Right lobe of liver (tissue), 6 donors: ENCODE results near the gene TGFB2. TPM values are rescaled to one million over a fixed set of nuclear protein-coding genes. Genes with fewer than 3 reads are reported as not detected.

Experiments used
- ATAC-seq, 4 donors: fragments of 200-7000 bp; cut with Tn5 transposase; one replicate each; pipeline ENCODE4 v1.9.1; 2020; ENCODE audit warnings: mild to moderate bottlenecking in 4 of 4, moderate library complexity in 4 of 4
- DNase-seq, 3 donors: peaks; one replicate each; pipeline ENCODE4 v3.0.0-alpha.2; 2020
- H3K27ac ChIP-seq, 3 donors: fragments of 200-600 bp; one replicate each; pipeline ENCODE4 v1.8.0; 2022
- H3K27me3 ChIP-seq, 2 donors: fragments of 200-600 bp; one replicate each; pipeline ENCODE4 v1.8.0; 2022
- H3K36me3 ChIP-seq, 4 donors: fragments of 200-600 bp; sonication (generic) in 1 of 4; one replicate each; pipeline versions ENCODE4 v1.5.1 to v1.8.0; 2017 to 2022; ENCODE audit warnings: control low read depth in 1 of 4
- H3K4me1 ChIP-seq, 4 donors: fragments of 200-600 bp; sonication (generic) in 1 of 4; one replicate each; pipeline versions ENCODE4 v1.5.1 to v1.8.0; 2017 to 2022; ENCODE audit warnings: control low read depth in 1 of 4
- H3K4me3 ChIP-seq, 3 donors: fragments of 200-600 bp; one replicate each; pipeline ENCODE4 v1.8.0; 2022
- H3K9me3 ChIP-seq, 4 donors: fragments of 200-600 bp; sonication (generic) in 1 of 4; one replicate each; pipeline versions ENCODE4 v1.5.1 to v1.8.0; 2017 to 2022; ENCODE audit warnings: control low read depth in 1 of 4
- POLR2A ChIP-seq: fragments of 450-650 bp; IDR thresholded peaks from one replicate; pipeline ENCODE4 v1.6.1; 2017; ENCODE audit warnings: antibody characterized with exemption, mild to moderate bottlenecking
- WGBS: methylation state at CpG from one replicate; pipeline ENCODE4 v1.1.6; 2018; ENCODE audit warnings: low coverage, low lambda C conversion rate; ENCODE audit not compliant: insufficient coverage; ENCODE audit errors: missing lambda C conversion rate; 5-methylcytosine and 5-hydroxymethylcytosine counted together
- intact Hi-C, 2 donors: fragments of 100-400 bp; cut with DNase I; formaldehyde crosslinking; loops; one replicate each; pipeline versions ENCODE4 v1.11.2 to v1.14.1; 2022
- total RNA-seq, 6 experiments: library from RNA; depleted of rRNA in 2 of 6; stranded (reverse); fragments of >200 nt in 2 of 6; fragmentation: NEBNext Ultra II Directional in 3 of 6; extraction: Animal tissue kit (Norgen Biotek cat#: 25700) in 3 of 6; gene quantifications; one replicate each; pipeline versions ENCODE4 v1.1.0 to v1.2.4, GENCODE V29; 2016 to 2023
- TF ChIP-seq, protein P1 (sequence below), 4 donors: fragments of 200-600 bp in 3 of 4; fragments of 450-650 bp in 1 of 4; IDR thresholded peaks; one replicate each; pipeline versions ENCODE4 v1.5.1 to v1.8.0; 2016 to 2022; ENCODE audit warnings: antibody characterized with exemption in 4 of 4, mild to moderate bottlenecking in 2 of 4
- donor health status: DM: no; HTN: yes; CAD: no.
- donor health status: DM: no; HTN: no; CAD: no.
- donor health status: DM: no; HTN: no; CAD: no.
- donor health status: DM: no; HTN: yes; CAD: no.
- donor health status: DM: no; HTN: yes; CAD: no.

TGFB2 gene
- total RNA-seq, 6 experiments from 2014 or later, result 0.18 to 2.8 (median 0.34) TPM

DNA sequence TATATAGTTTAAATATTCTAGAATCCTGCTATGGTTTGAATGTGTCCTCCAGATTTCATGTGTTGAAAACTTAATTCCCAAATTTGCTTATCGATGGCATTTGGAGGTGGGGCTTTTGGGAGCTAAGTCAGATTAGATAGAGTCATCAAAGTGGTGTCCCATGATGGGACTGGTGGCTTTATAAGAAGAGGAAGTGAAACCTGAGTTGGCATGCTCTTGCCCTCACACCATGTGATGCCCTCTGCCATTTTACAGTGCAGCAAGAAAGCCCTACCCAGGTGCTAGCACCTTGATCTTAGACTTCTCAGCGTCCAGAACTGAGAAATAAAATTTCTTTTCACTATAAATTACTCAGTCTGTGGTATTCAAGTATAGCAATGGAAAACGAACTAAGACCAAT lies 111.3 kb downstream of the TGFB2 start:
- H3K9me3 ChIP-seq, result no peaks in the 10 kb centered on the region
- 54% methylated on average over 3 of the region's 3 CpGs for WGBS
- H3K4me3 ChIP-seq, result no peak overlapping the region
- intact Hi-C loops, result no loop called here
- TF ChIP-seq, protein P1, sequence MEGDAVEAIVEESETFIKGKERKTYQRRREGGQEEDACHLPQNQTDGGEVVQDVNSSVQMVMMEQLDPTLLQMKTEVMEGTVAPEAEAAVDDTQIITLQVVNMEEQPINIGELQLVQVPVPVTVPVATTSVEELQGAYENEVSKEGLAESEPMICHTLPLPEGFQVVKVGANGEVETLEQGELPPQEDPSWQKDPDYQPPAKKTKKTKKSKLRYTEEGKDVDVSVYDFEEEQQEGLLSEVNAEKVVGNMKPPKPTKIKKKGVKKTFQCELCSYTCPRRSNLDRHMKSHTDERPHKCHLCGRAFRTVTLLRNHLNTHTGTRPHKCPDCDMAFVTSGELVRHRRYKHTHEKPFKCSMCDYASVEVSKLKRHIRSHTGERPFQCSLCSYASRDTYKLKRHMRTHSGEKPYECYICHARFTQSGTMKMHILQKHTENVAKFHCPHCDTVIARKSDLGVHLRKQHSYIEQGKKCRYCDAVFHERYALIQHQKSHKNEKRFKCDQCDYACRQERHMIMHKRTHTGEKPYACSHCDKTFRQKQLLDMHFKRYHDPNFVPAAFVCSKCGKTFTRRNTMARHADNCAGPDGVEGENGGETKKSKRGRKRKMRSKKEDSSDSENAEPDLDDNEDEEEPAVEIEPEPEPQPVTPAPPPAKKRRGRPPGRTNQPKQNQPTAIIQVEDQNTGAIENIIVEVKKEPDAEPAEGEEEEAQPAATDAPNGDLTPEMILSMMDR (IDR thresholded peaks at IDR 0.05), result no peak
- no peak for TF ChIP-seq POLR2A
- no peaks in the 10 kb centered on the region for H3K27me3 ChIP-seq
- DNase-seq (no peak), ATAC-seq (no peak)
- H3K36me3 ChIP-seq, result no peaks in the 10 kb centered on the region
- H3K27ac ChIP-seq, result no peak overlapping the region
- no peaks in the 10 kb centered on the region for H3K4me1 ChIP-seq

DNA sequence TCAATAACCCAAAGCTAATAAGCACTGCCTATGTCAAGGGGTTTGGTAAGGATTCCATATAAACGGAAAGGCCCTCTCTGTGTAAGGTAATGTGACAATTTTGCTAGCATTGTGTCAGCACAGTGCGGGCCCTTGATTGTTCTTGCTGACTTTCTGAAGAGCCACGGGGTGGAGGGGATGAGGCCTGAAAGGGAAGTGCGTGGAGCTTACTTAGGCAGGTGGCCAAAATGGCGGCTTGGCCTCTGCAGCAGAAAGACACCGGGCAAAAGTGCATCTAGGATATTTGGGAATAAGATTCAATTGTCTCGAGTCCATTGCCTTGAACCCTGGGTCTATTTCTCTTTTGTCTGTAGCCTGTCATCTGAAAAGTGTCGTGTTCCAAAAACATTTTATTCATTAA lies 114.3 kb downstream of the TGFB2 start:
- Histone ChIP-seq H3K4me1 (no peaks in the 10 kb centered on the region), H3K9me3 (no peaks in the 10 kb centered on the region), H3K36me3 (no peaks in the 10 kb centered on the region), H3K27ac (no peak overlapping the region), H3K4me3 (no peak overlapping the region), H3K27me3 (no peaks in the 10 kb centered on the region)
- DNase-seq (no peak), ATAC-seq (no peak)
- intact Hi-C loops, result no loop called here
- TF ChIP-seq POLR2A, result no peak
- TF ChIP-seq, protein P1 (IDR thresholded peaks at IDR 0.05), result no peak
- WGBS, result 72% methylated on average over 8 of the region's 8 CpGs

GRCh38 chr1:218459878-218460711 lies 115.0 kb downstream of the TGFB2 start:
- 28% methylated on average over 6 of the region's 6 CpGs for WGBS

GRCh38 chr1:218461351-218461750 lies 116.2 kb downstream of the TGFB2 start:
- ATAC-seq (no peak), DNase-seq (no peak)
- Histone ChIP-seq H3K27ac (no peak overlapping the region), H3K9me3 (no peaks in the 10 kb centered on the region), H3K36me3 (no peaks in the 10 kb centered on the region), H3K27me3 (no peaks in the 10 kb centered on the region), H3K4me3 (no peak overlapping the region), H3K4me1 (no peaks in the 10 kb centered on the region)
- TF ChIP-seq, protein P1 (IDR thresholded peaks at IDR 0.05), result no peak
- no peak for TF ChIP-seq POLR2A
- intact Hi-C loops, result no loop called here
- 27% methylated on average over 1 of the region's 1 CpG for WGBS

More at GRCh38 chr1:218459878-218460711, 115.0 kb downstream of the TGFB2 start:
- no peaks in the 10 kb centered on the region for H3K4me1 ChIP-seq
- DNase-seq, result no peak
- no peak overlapping the region for H3K4me3 ChIP-seq
- no peak overlapping the region for H3K27ac ChIP-seq
- intact Hi-C loops, result no loop called here
- no peaks in the 10 kb centered on the region for H3K27me3 ChIP-seq
- peak; percentile 22 to 54 (median 48) for ATAC-seq
- H3K9me3 ChIP-seq, result no peaks in the 10 kb centered on the region
- TF ChIP-seq POLR2A, result no peak
- TF ChIP-seq, protein P1 (IDR thresholded peaks at IDR 0.05), result no peak
- H3K36me3 ChIP-seq, result no peaks in the 10 kb centered on the region
